WTC11 (cell line): ENCODE data around the gene TEK.

ENCODE experiments used
- ESRRA ChIP-seq: sonication (generic); formaldehyde crosslinking; IDR thresholded peaks from 2 replicates; pipeline ENCODE4 v1.8.1; 2022; ENCODE audit warnings: mild to moderate bottlenecking, missing genetic modification reagents, borderline replicate concordance
- JAZF1 ChIP-seq: fragments of 250-450 bp; sonication (Bioruptor Pico); IDR thresholded peaks from 2 replicates; pipeline ENCODE4 v1.9.0; 2021; ENCODE audit warnings: moderate library complexity, mild to moderate bottlenecking, inconsistent platforms
- MAX ChIP-seq: sonication (generic); formaldehyde crosslinking; IDR thresholded peaks from 2 replicates; pipeline ENCODE4 v1.8.0; 2022; ENCODE audit warnings: mild to moderate bottlenecking, missing genetic modification reagents
- NFYB ChIP-seq: sonication (generic); formaldehyde crosslinking; conservative IDR thresholded peaks from 2 replicates; pipeline ENCODE4 v1.8.0; 2022; ENCODE audit warnings: low read depth, missing genetic modification reagents
- RELA ChIP-seq: sonication (generic); formaldehyde crosslinking; IDR thresholded peaks from 2 replicates; pipeline ENCODE4 v1.8.1; 2022; ENCODE audit warnings: missing genetic modification reagents, mild to moderate bottlenecking, borderline replicate concordance
- TF ChIP-seq, protein P1 (sequence below): fragments of 200-600 bp; IDR thresholded peaks from 2 replicates; pipeline ENCODE4 v1.8.0; 2022; ENCODE audit warnings: antibody characterized with exemption
- TF ChIP-seq, protein P2 (sequence below): sonication (generic); formaldehyde crosslinking; conservative IDR thresholded peaks from 2 replicates; pipeline ENCODE4 v1.8.1; 2022; ENCODE audit warnings: mild to moderate bottlenecking, missing genetic modification reagents

DNA sequence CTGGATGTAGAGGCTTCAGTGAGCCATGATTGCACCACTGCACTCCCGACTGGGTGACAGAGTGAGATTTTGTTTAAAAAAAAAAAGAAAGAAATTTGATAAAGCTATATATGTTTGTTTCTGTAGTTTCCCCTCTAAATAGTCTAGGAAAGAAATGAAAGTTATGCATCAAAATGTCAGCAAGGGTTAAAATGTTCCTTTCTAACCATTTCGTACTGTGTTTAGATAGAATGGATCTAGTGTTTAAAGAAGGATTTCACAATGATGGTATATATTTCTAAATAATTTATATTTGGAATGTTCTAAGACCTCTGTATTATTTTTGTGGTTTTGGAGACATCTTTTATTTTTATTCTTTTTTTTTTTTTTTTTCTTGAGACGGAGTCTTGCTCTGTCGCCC is 22.7 kb downstream of the TEK start:
- TF ChIP-seq, protein P1, sequence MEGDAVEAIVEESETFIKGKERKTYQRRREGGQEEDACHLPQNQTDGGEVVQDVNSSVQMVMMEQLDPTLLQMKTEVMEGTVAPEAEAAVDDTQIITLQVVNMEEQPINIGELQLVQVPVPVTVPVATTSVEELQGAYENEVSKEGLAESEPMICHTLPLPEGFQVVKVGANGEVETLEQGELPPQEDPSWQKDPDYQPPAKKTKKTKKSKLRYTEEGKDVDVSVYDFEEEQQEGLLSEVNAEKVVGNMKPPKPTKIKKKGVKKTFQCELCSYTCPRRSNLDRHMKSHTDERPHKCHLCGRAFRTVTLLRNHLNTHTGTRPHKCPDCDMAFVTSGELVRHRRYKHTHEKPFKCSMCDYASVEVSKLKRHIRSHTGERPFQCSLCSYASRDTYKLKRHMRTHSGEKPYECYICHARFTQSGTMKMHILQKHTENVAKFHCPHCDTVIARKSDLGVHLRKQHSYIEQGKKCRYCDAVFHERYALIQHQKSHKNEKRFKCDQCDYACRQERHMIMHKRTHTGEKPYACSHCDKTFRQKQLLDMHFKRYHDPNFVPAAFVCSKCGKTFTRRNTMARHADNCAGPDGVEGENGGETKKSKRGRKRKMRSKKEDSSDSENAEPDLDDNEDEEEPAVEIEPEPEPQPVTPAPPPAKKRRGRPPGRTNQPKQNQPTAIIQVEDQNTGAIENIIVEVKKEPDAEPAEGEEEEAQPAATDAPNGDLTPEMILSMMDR, result no peak
- TF ChIP-seq NFYB (no peak), JAZF1 (CRISPR knock-in tag) (no peak), ESRRA (CRISPR knock-in tag) (no peak), RELA (CRISPR knock-in tag) (no peak), MAX (CRISPR knock-in tag) (no peak)
- TF ChIP-seq, protein P2, sequence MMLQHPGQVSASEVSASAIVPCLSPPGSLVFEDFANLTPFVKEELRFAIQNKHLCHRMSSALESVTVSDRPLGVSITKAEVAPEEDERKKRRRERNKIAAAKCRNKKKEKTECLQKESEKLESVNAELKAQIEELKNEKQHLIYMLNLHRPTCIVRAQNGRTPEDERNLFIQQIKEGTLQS (CRISPR knock-in tag), result no peak
